ENCODE results near the gene MAOB.

- no peak for TF ChIP-seq CTCF (IDR thresholded peaks at IDR 0.05)
- no peak for TF ChIP-seq E2F1 (CRISPR knock-in tag; IDR thresholded peaks at IDR 0.05)
- TF ChIP-seq RELA (CRISPR knock-in tag; IDR thresholded peaks at IDR 0.05; ENCODE audit: borderline replicate concordance) = no peak
- TF ChIP-seq TEAD4 (CRISPR knock-in tag; IDR thresholded peaks at IDR 0.05) = no peak
- no peak for TF ChIP-seq FOXP1 (CRISPR knock-in tag; IDR thresholded peaks at IDR 0.05; ENCODE audit: borderline replicate concordance)
- no peak for TF ChIP-seq HMGA2 (CRISPR knock-in tag; IDR thresholded peaks at IDR 0.05)
- no peak for TF ChIP-seq USF1 (CRISPR knock-in tag; IDR thresholded peaks at IDR 0.05)
- no peak for TF ChIP-seq ZNF512 (CRISPR knock-in tag; IDR thresholded peaks at IDR 0.05; ENCODE audit: borderline replicate concordance)
- TF ChIP-seq ZNF232 (CRISPR knock-in tag; IDR thresholded peaks at IDR 0.05) = no peak
- no peak for TF ChIP-seq MAX (CRISPR knock-in tag; IDR thresholded peaks at IDR 0.05)
- no peak for TF ChIP-seq E2F4 (CRISPR knock-in tag; IDR thresholded peaks at IDR 0.05; ENCODE audit: borderline replicate concordance, low read depth)
- TF ChIP-seq ESRRA (CRISPR knock-in tag; IDR thresholded peaks at IDR 0.05; ENCODE audit: borderline replicate concordance) = no peak
These were observed 19.8 kb downstream of the MAOB start for GRCh38 chrX:43862434-43862833.
